Left ventricle myocardium inferior (tissue), 1 donor: ENCODE data around the gene AGBL4. TPM values are rescaled to one million over a fixed set of nuclear protein-coding genes. Genes with fewer than 3 reads are reported as not detected.

ENCODE experiments used
- DNase-seq: peaks from one replicate; pipeline ENCODE4 v3.0.0-alpha.2; 2020
- H3K27ac ChIP-seq: fragments of 200-600 bp; replicated peaks from 2 replicates; pipeline ENCODE4 v1.8.0; 2021
- H3K27me3 ChIP-seq: fragments of 200-600 bp; 2 replicates; pipeline ENCODE4 v1.8.0; 2021; ENCODE audit warnings: low read depth
- H3K36me3 ChIP-seq: fragments of 200-600 bp; 2 replicates; pipeline ENCODE4 v1.8.0; 2021
- H3K4me1 ChIP-seq: fragments of 200-600 bp; 2 replicates; pipeline ENCODE4 v1.8.0; 2021
- H3K4me3 ChIP-seq: fragments of 200-600 bp; 2 replicates; pipeline ENCODE4 v1.8.0; 2021; ENCODE audit warnings: mild to moderate bottlenecking, moderate library complexity
- H3K9me3 ChIP-seq: fragments of 200-600 bp; replicated peaks from 2 replicates; pipeline ENCODE4 v1.8.0; 2021
- intact Hi-C: fragments of 100-400 bp; cut with micrococcal nuclease; formaldehyde crosslinking; loops from one replicate; pipeline ENCODE4 v1.11.0; 2022
- total RNA-seq: library from RNA; stranded (reverse); fragmentation: NEBNext Ultra II Directional; extraction: Animal tissue kit (Norgen Biotek cat#: 25700); gene quantifications from one replicate; pipeline ENCODE4 v1.2.1, GENCODE V29; 2021
- TF ChIP-seq, protein P1 (sequence below): fragments of 200-600 bp; IDR thresholded peaks from 2 replicates; pipeline ENCODE4 v1.8.0; 2021; ENCODE audit warnings: antibody characterized with exemption, mild to moderate bottlenecking, borderline replicate concordance
- donor health status: DM: no; HTN: yes; CAD: no; lungs with severe emphysema.

The AGBL4 gene
- total RNA-seq, 1 donor from 2014 or later = 0.38 TPM

DNA sequence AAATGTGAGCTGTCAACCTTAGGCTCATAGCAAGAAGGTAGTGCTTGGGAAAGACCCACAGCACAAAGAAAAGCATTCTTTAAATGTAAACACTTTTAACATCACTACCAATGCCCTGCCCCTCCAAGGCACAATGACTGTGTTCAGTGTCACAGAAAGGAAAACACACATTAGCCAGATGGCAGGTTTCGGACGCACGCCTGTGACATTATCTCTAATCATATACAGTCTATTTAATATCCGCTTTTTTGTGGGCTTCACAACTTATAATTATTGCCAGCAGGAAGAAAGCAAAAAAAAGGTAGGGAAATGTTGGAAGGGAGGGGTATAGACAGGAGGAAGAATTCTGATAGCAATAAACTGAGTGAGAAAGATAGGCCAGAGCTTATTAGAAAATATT, 1134.7 kb downstream of the AGBL4 start:
- Histone ChIP-seq H3K27me3 (peaks cover 14% of the 10 kb centered on the region), H3K27ac (no peak overlapping the region), H3K4me3 (no peak overlapping the region), H3K36me3 (no peaks in the 10 kb centered on the region), H3K4me1 (no peaks in the 10 kb centered on the region), H3K9me3 (peaks cover 4% of the 10 kb centered on the region)
- TF ChIP-seq, protein P1, sequence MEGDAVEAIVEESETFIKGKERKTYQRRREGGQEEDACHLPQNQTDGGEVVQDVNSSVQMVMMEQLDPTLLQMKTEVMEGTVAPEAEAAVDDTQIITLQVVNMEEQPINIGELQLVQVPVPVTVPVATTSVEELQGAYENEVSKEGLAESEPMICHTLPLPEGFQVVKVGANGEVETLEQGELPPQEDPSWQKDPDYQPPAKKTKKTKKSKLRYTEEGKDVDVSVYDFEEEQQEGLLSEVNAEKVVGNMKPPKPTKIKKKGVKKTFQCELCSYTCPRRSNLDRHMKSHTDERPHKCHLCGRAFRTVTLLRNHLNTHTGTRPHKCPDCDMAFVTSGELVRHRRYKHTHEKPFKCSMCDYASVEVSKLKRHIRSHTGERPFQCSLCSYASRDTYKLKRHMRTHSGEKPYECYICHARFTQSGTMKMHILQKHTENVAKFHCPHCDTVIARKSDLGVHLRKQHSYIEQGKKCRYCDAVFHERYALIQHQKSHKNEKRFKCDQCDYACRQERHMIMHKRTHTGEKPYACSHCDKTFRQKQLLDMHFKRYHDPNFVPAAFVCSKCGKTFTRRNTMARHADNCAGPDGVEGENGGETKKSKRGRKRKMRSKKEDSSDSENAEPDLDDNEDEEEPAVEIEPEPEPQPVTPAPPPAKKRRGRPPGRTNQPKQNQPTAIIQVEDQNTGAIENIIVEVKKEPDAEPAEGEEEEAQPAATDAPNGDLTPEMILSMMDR = no peak
- intact Hi-C loops = no loop called here
- DNase-seq = no peak

GRCh38 chr1:48887796-48888195, 1136.0 kb downstream of the AGBL4 start:
- Histone ChIP-seq H3K36me3 (no peaks in the 10 kb centered on the region), H3K9me3 (no peaks in the 10 kb centered on the region), H3K27ac (no peak overlapping the region), H3K4me3 (no peak overlapping the region), H3K4me1 (no peaks in the 10 kb centered on the region), H3K27me3 (peaks cover 19% of the 10 kb centered on the region)
- DNase-seq = no peak
- intact Hi-C loops = no loop called here
- TF ChIP-seq, protein P1 = no peak

GRCh38 chr1:48882020-48882419, 1141.7 kb downstream of the AGBL4 start:
- Histone ChIP-seq H3K27ac (no peak overlapping the region), H3K4me3 (no peak overlapping the region), H3K27me3 (peaks cover 24% of the 10 kb centered on the region), H3K36me3 (no peaks in the 10 kb centered on the region), H3K9me3 (no peaks in the 10 kb centered on the region), H3K4me1 (no peaks in the 10 kb centered on the region)
- DNase-seq = no peak
- intact Hi-C loops = no loop called here
- TF ChIP-seq, protein P1 = no peak

GRCh38 chr1:48878191-48878940, 1145.4 kb downstream of the AGBL4 start:
- DNase-seq = no peak
- H3K36me3 ChIP-seq = no peaks in the 10 kb centered on the region
- no peak overlapping the region for H3K27ac ChIP-seq
- H3K9me3 ChIP-seq = no peaks in the 10 kb centered on the region
- peaks cover 26% of the 10 kb centered on the region for H3K27me3 ChIP-seq
- no peak overlapping the region for H3K4me3 ChIP-seq
- no peaks in the 10 kb centered on the region for H3K4me1 ChIP-seq
- TF ChIP-seq, protein P1 = no peak
- intact Hi-C loops = no loop called here

- H3K4me3 ChIP-seq = no peak overlapping the region
- no peaks in the 10 kb centered on the region for H3K9me3 ChIP-seq
- H3K27me3 ChIP-seq = peaks cover 10% of the 10 kb centered on the region
- no peak for DNase-seq
- intact Hi-C loops = no loop called here
- no peaks in the 10 kb centered on the region for H3K4me1 ChIP-seq
- H3K27ac ChIP-seq = no peak overlapping the region
- TF ChIP-seq, protein P1 = no peak
- H3K36me3 ChIP-seq = no peaks in the 10 kb centered on the region
Measured at GRCh38 chr1:48876330-48876785, 1147.4 kb downstream of the AGBL4 start.
